ENCODE results near the gene HS2ST1.

HS2ST1 gene

GRCh38 chr1:86940599-86940998 is 26.2 kb downstream of the HS2ST1 start:
- Histone ChIP-seq H3K27ac (ENCODE audit: insufficient read depth, low read length, poor library complexity, severe bottlenecking) (no peak overlapping the region), H3K4me3 (ENCODE audit: insufficient read depth, low read depth, low read length, poor library complexity, severe bottlenecking) (no peak overlapping the region), H3K27me3 (replicated peaks; ENCODE audit: control insufficient read depth, insufficient read depth, low read length, poor library complexity, severe bottlenecking) (no peaks in the 10 kb centered on the region), H3K4me1 (ENCODE audit: control insufficient read depth, insufficient read depth, low read length, poor library complexity, severe bottlenecking) (no peaks in the 10 kb centered on the region), H3K36me3 (ENCODE audit: control insufficient read depth, insufficient read depth, low read length) (no peaks in the 10 kb centered on the region), H3K9me3 (ENCODE audit: control insufficient read depth, low read length) (no peaks in the 10 kb centered on the region)
- DNase-seq: no peak

- Histone ChIP-seq H3K4me1 (ENCODE audit: control insufficient read depth, insufficient read depth, low read length, poor library complexity, severe bottlenecking) (no peaks in the 10 kb centered on the region), H3K27me3 (replicated peaks; ENCODE audit: control insufficient read depth, insufficient read depth, low read length, poor library complexity, severe bottlenecking) (no peaks in the 10 kb centered on the region), H3K36me3 (ENCODE audit: control insufficient read depth, insufficient read depth, low read length) (no peaks in the 10 kb centered on the region), H3K27ac (ENCODE audit: insufficient read depth, low read length, poor library complexity, severe bottlenecking) (no peak overlapping the region), H3K4me3 (ENCODE audit: insufficient read depth, low read depth, low read length, poor library complexity, severe bottlenecking) (no peak overlapping the region), H3K9me3 (ENCODE audit: control insufficient read depth, low read length) (no peaks in the 10 kb centered on the region)
- DNase-seq: no peak
These were observed 27.6 kb downstream of the HS2ST1 start for GRCh38 chr1:86942042-86942441.

DNA sequence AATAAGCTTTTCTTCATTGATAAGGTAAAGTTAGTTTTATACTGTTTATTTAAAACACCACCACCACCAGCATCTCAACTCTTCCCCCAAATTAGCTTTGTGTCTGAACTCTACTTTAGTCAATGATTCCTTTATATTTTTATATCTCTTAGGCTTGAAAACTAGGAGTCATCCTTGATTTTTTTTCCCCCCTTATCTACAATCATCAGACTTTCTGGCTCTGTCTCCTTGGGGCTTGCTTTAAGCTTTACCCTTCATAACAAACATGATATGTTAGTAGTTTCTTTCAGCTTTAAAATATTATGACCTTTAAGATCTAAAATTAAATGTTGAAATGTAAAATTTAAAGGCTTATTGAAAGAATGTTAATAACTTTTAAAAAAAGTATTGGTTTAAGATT is 28.3 kb downstream of the HS2ST1 start:
- Histone ChIP-seq H3K4me1 (ENCODE audit: control insufficient read depth, insufficient read depth, low read length, poor library complexity, severe bottlenecking) (no peaks in the 10 kb centered on the region), H3K9me3 (ENCODE audit: control insufficient read depth, low read length) (no peaks in the 10 kb centered on the region), H3K4me3 (ENCODE audit: insufficient read depth, low read depth, low read length, poor library complexity, severe bottlenecking) (no peak overlapping the region), H3K27ac (ENCODE audit: insufficient read depth, low read length, poor library complexity, severe bottlenecking) (no peak overlapping the region), H3K27me3 (replicated peaks; ENCODE audit: control insufficient read depth, insufficient read depth, low read length, poor library complexity, severe bottlenecking) (no peaks in the 10 kb centered on the region), H3K36me3 (ENCODE audit: control insufficient read depth, insufficient read depth, low read length) (no peaks in the 10 kb centered on the region)
- DNase-seq: no peak

DNA sequence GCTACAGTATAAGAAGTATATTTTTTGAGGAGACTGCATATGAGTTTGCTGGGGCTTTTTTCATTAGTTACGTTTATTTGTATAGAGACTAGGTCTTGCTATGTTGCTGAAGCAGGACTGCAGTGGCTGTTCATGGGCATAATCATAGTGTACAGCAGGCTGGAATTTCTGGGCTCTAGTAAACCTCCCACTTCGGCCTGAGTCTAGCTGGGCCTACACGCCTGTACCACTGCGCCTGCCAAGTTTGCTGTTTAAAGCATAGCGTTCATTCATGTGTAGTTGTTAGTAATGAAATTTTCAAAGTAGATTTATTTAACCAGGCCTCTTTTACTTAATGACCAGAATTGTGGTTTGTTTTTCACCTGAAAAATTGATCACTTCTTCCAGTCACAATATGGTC is 33.8 kb downstream of the HS2ST1 start:
- no peaks in the 10 kb centered on the region for H3K9me3 ChIP-seq (ENCODE audit: control insufficient read depth, low read length)
- DNase-seq: no peak
- no peaks in the 10 kb centered on the region for H3K36me3 ChIP-seq (ENCODE audit: control insufficient read depth, insufficient read depth, low read length)
- H3K27me3 ChIP-seq (replicated peaks; ENCODE audit: control insufficient read depth, insufficient read depth, low read length, poor library complexity, severe bottlenecking): no peaks in the 10 kb centered on the region
- H3K27ac ChIP-seq (ENCODE audit: insufficient read depth, low read length, poor library complexity, severe bottlenecking): no peak overlapping the region
- no peak overlapping the region for H3K4me3 ChIP-seq (ENCODE audit: insufficient read depth, low read depth, low read length, poor library complexity, severe bottlenecking)
- H3K4me1 ChIP-seq (ENCODE audit: control insufficient read depth, insufficient read depth, low read length, poor library complexity, severe bottlenecking): no peaks in the 10 kb centered on the region

DNA sequence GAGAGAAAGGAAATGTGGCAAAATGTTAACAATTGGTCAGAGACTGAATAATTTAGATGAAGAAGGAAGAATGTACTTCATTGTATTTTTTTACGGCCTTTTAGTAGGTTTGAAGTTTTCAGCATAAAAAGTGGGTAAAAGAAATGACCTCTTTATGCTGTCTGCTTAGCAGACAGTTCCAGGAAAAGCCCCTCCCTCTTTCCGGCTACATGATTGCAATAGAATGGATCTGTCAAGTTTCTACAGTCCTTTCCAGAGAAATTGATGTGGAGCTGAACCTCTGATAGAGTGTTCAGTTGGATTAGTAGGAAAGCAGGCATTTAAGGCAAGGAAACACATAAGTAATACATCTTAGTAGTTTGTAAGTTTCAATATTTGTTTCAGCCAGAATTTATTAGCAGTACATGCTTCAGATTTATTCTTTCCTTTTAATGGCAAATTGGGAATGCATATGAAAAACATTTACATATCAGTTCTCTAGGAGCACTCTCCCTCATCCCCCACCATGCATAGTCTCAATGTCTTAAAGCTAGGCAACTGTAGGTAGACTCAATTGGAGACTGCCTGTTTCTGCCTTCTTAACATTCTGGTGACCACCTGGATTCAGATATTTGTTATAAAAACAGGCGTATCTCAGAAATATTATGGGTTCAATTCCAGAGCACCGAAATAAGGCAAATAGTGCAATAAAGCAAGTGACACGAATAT is 36.4 kb downstream of the HS2ST1 start:
- Histone ChIP-seq H3K27ac (ENCODE audit: insufficient read depth, low read length, poor library complexity, severe bottlenecking) (no peak overlapping the region), H3K9me3 (ENCODE audit: control insufficient read depth, low read length) (no peaks in the 10 kb centered on the region), H3K4me1 (ENCODE audit: control insufficient read depth, insufficient read depth, low read length, poor library complexity, severe bottlenecking) (no peaks in the 10 kb centered on the region), H3K36me3 (ENCODE audit: control insufficient read depth, insufficient read depth, low read length) (no peaks in the 10 kb centered on the region), H3K4me3 (ENCODE audit: insufficient read depth, low read depth, low read length, poor library complexity, severe bottlenecking) (no peak overlapping the region), H3K27me3 (replicated peaks; ENCODE audit: control insufficient read depth, insufficient read depth, low read length, poor library complexity, severe bottlenecking) (no peaks in the 10 kb centered on the region)
- no peak for DNase-seq

GRCh38 chr1:86951430-86951829 is 37.0 kb downstream of the HS2ST1 start:
- Histone ChIP-seq H3K27ac (ENCODE audit: insufficient read depth, low read length, poor library complexity, severe bottlenecking) (no peak overlapping the region), H3K9me3 (ENCODE audit: control insufficient read depth, low read length) (no peaks in the 10 kb centered on the region), H3K27me3 (replicated peaks; ENCODE audit: control insufficient read depth, insufficient read depth, low read length, poor library complexity, severe bottlenecking) (no peaks in the 10 kb centered on the region), H3K4me1 (ENCODE audit: control insufficient read depth, insufficient read depth, low read length, poor library complexity, severe bottlenecking) (no peaks in the 10 kb centered on the region), H3K4me3 (ENCODE audit: insufficient read depth, low read depth, low read length, poor library complexity, severe bottlenecking) (no peak overlapping the region), H3K36me3 (ENCODE audit: control insufficient read depth, insufficient read depth, low read length) (no peaks in the 10 kb centered on the region)
- no peak for DNase-seq

DNA sequence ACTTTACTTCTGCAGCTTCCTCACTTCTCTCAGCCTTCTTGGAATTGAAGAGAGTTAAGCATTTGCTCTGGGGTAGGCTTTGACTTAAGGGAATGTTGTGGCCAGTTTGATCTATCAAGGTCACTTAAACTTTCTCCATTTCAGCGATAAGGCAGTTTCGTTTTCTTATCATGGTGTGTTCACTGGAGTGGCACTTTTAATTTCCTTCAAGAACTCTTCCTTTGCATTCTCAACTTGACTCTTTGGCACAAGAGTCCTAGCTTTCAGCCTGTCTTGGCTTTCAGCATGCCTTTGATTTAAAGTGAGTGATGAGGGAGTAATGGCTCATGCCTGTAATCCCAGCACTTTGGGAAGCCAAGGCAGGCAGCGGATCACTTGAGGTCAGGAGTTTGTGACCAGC is 38.7 kb downstream of the HS2ST1 start:
- DNase-seq: no peak
- no peaks in the 10 kb centered on the region for H3K27me3 ChIP-seq (replicated peaks; ENCODE audit: control insufficient read depth, insufficient read depth, low read length, poor library complexity, severe bottlenecking)
- H3K4me3 ChIP-seq (ENCODE audit: insufficient read depth, low read depth, low read length, poor library complexity, severe bottlenecking): no peak overlapping the region
- H3K4me1 ChIP-seq (ENCODE audit: control insufficient read depth, insufficient read depth, low read length, poor library complexity, severe bottlenecking): no peaks in the 10 kb centered on the region
- no peak overlapping the region for H3K27ac ChIP-seq (ENCODE audit: insufficient read depth, low read length, poor library complexity, severe bottlenecking)
- no peaks in the 10 kb centered on the region for H3K9me3 ChIP-seq (ENCODE audit: control insufficient read depth, low read length)
- H3K36me3 ChIP-seq (ENCODE audit: control insufficient read depth, insufficient read depth, low read length): no peaks in the 10 kb centered on the region

DNA sequence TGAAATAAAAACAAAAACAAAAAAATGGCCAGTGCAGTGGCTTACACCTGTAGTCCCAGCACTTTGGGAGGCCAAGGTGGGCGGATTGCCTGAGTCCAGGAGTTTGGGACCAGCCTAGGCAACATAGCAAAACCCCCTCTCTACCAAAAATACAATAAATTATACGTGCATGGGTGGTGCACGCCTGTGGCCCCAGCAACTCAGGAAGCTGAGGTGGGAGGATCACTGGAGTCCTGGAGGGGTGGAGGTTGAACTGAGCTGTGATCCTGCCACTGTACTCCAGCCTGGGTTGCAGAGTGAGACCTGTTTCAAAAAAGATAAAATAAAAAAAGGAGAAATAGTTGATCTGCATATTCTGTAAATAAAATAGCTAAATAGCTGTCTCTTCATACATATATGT is 41.2 kb downstream of the HS2ST1 start:
- no peak for DNase-seq
- Histone ChIP-seq H3K9me3 (ENCODE audit: control insufficient read depth, low read length) (no peaks in the 10 kb centered on the region), H3K4me1 (ENCODE audit: control insufficient read depth, insufficient read depth, low read length, poor library complexity, severe bottlenecking) (no peaks in the 10 kb centered on the region), H3K36me3 (ENCODE audit: control insufficient read depth, insufficient read depth, low read length) (no peaks in the 10 kb centered on the region), H3K27ac (ENCODE audit: insufficient read depth, low read length, poor library complexity, severe bottlenecking) (no peak overlapping the region), H3K4me3 (ENCODE audit: insufficient read depth, low read depth, low read length, poor library complexity, severe bottlenecking) (no peak overlapping the region), H3K27me3 (replicated peaks; ENCODE audit: control insufficient read depth, insufficient read depth, low read length, poor library complexity, severe bottlenecking) (no peaks in the 10 kb centered on the region)

DNA sequence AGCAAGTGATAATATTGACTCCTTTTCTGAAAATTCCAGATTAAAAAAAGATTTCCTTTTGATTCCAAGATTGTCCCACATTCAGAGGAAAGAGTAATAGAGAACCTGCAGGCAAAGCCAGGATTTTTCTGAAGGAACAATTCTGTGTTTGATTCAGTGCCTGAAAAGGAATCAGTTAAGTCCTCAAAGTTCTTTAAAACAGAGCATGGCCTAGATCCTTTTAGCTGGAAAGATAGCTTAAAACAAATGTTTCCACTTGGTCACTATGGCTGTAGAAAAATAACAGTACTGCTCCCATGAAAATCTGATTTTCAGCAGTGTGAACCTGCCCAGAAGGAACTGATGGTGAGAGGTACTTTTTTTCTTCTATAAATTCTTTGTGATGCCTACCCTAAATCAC is 41.8 kb downstream of the HS2ST1 start:
- H3K9me3 ChIP-seq (ENCODE audit: control insufficient read depth, low read length): no peaks in the 10 kb centered on the region
- H3K27ac ChIP-seq (ENCODE audit: insufficient read depth, low read length, poor library complexity, severe bottlenecking): no peak overlapping the region
- no peaks in the 10 kb centered on the region for H3K36me3 ChIP-seq (ENCODE audit: control insufficient read depth, insufficient read depth, low read length)
- no peaks in the 10 kb centered on the region for H3K4me1 ChIP-seq (ENCODE audit: control insufficient read depth, insufficient read depth, low read length, poor library complexity, severe bottlenecking)
- H3K27me3 ChIP-seq (replicated peaks; ENCODE audit: control insufficient read depth, insufficient read depth, low read length, poor library complexity, severe bottlenecking): no peaks in the 10 kb centered on the region
- DNase-seq: no peak
- no peak overlapping the region for H3K4me3 ChIP-seq (ENCODE audit: insufficient read depth, low read depth, low read length, poor library complexity, severe bottlenecking)

DNA sequence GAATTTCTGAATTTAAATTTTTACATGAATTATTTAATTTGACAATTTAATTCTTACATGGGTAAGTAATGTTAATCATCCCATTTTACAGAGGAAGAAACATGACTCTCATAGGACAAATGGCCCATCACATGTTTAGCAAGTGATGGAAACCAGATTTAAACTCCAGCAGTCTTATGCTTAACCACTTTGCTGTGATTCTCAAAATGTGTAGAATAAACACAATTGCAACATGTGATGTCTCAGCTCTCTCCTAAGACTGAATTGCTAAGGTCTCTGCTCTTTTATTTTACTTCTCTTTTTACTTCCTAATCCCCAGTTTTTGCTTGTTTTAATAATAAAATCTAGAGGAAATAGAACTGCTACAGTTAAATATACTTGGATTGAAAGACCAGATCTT is 42.8 kb downstream of the HS2ST1 start:
- Histone ChIP-seq H3K27ac (ENCODE audit: insufficient read depth, low read length, poor library complexity, severe bottlenecking) (no peak overlapping the region), H3K4me1 (ENCODE audit: control insufficient read depth, insufficient read depth, low read length, poor library complexity, severe bottlenecking) (no peaks in the 10 kb centered on the region), H3K36me3 (ENCODE audit: control insufficient read depth, insufficient read depth, low read length) (no peaks in the 10 kb centered on the region), H3K27me3 (replicated peaks; ENCODE audit: control insufficient read depth, insufficient read depth, low read length, poor library complexity, severe bottlenecking) (no peaks in the 10 kb centered on the region), H3K9me3 (ENCODE audit: control insufficient read depth, low read length) (no peaks in the 10 kb centered on the region), H3K4me3 (ENCODE audit: insufficient read depth, low read depth, low read length, poor library complexity, severe bottlenecking) (no peak overlapping the region)
- DNase-seq: no peak

Measured in effector memory CD4-positive, alpha-beta T cell (primary cell).